WTC11 (cell line): Measurements from ENCODE around the gene TMEM135.

Source experiments
- CREB1 ChIP-seq: sonication (generic); formaldehyde crosslinking; IDR thresholded peaks from 2 replicates; pipeline ENCODE4 v1.8.0; 2023; ENCODE audit warnings: mild to moderate bottlenecking, missing genetic modification reagents
- CREM ChIP-seq: sonication (generic); formaldehyde crosslinking; IDR thresholded peaks from 2 replicates; pipeline ENCODE4 v1.8.1; 2022; ENCODE audit warnings: mild to moderate bottlenecking, missing genetic modification reagents, moderate library complexity
- CTCF ChIP-seq: fragments of 200-600 bp; IDR thresholded peaks from 2 replicates; pipeline ENCODE4 v1.8.0; 2022; ENCODE audit warnings: antibody characterized with exemption
- MAX ChIP-seq: sonication (generic); formaldehyde crosslinking; IDR thresholded peaks from 2 replicates; pipeline ENCODE4 v1.8.0; 2022; ENCODE audit warnings: mild to moderate bottlenecking, missing genetic modification reagents
- NFATC4 ChIP-seq: fragments of 250-450 bp; sonication (Bioruptor Pico); IDR thresholded peaks from 2 replicates; pipeline ENCODE4 v1.9.0; 2021; ENCODE audit warnings: mild to moderate bottlenecking
- NFYB ChIP-seq: sonication (generic); formaldehyde crosslinking; conservative IDR thresholded peaks from 2 replicates; pipeline ENCODE4 v1.8.0; 2022; ENCODE audit warnings: low read depth, missing genetic modification reagents
- RELA ChIP-seq: sonication (generic); formaldehyde crosslinking; IDR thresholded peaks from 2 replicates; pipeline ENCODE4 v1.8.1; 2022; ENCODE audit warnings: missing genetic modification reagents, mild to moderate bottlenecking, borderline replicate concordance
- STAT6 ChIP-seq: sonication (generic); formaldehyde crosslinking; conservative IDR thresholded peaks from 2 replicates; pipeline ENCODE4 v1.8.1; 2023; ENCODE audit warnings: mild to moderate bottlenecking, low read depth, missing genetic modification reagents, moderate library complexity
- TP53 ChIP-seq: sonication (generic); formaldehyde crosslinking; IDR thresholded peaks from 2 replicates; pipeline ENCODE4 v1.8.1; 2023; ENCODE audit warnings: mild to moderate bottlenecking, missing genetic modification reagents
- ZNF263 ChIP-seq: sonication (generic); formaldehyde crosslinking; IDR thresholded peaks from 2 replicates; pipeline ENCODE4 v1.8.1; 2022; ENCODE audit warnings: low read depth, mild to moderate bottlenecking, moderate library complexity, missing genetic modification reagents

- TF ChIP-seq CREM (CRISPR knock-in tag) (no peak), CTCF (no peak), NFATC4 (CRISPR knock-in tag) (no peak), STAT6 (no peak), ZNF263 (CRISPR knock-in tag) (no peak), NFYB (CRISPR knock-in tag) (no peak), RELA (CRISPR knock-in tag) (no peak), CREB1 (CRISPR knock-in tag) (no peak), MAX (CRISPR knock-in tag) (no peak), TP53 (no peak)
Measured at GRCh38 chr11:87136236-87136635, 98.5 kb downstream of the TMEM135 start.
